ENCODE measurements around the gene GPC3. TPM values are rescaled to one million over a fixed set of nuclear protein-coding genes. Genes with fewer than 3 reads are reported as not detected.

The GPC3 gene
- total and polyA plus RNA-seq, 2 experiments from 2014 or later: 171 to 323 TPM

- no peak for DNase-seq (ENCODE audit: low read depth in 1 of 2, low spot score in 1 of 2)
- TF ChIP-seq CTCF (IDR thresholded peaks at IDR 0.05; ENCODE audit: low read depth, low read length): no peak
- peaks cover 5% of the 10 kb centered on the region for H3K4me1 ChIP-seq (ENCODE audit: low read depth)
- no peaks in the 10 kb centered on the region for H3K36me3 ChIP-seq
- H3K4me3 ChIP-seq: no peak overlapping the region
- no peaks in the 10 kb centered on the region for H3K9me3 ChIP-seq (ENCODE audit: low read depth)
- H3K27me3 ChIP-seq: no peaks in the 10 kb centered on the region
- no peak overlapping the region for H3K27ac ChIP-seq
Observed at GRCh38 chrX:133937022-133937421, 48.4 kb downstream of the GPC3 start.

- Histone ChIP-seq H3K9me3 (ENCODE audit: low read depth) (no peaks in the 10 kb centered on the region), H3K36me3 (no peaks in the 10 kb centered on the region), H3K4me1 (ENCODE audit: low read depth) (peaks cover 5% of the 10 kb centered on the region), H3K27ac (peak overlapping the region; percentile 65), H3K4me3 (no peak overlapping the region), H3K27me3 (no peaks in the 10 kb centered on the region)
- TF ChIP-seq CTCF (IDR thresholded peaks at IDR 0.05; ENCODE audit: low read depth, low read length): no peak
- no peak for DNase-seq (ENCODE audit: low read depth in 1 of 2, low spot score in 1 of 2)
Observed at GRCh38 chrX:133935076-133935475, 50.3 kb downstream of the GPC3 start.

GRCh38 chrX:133933316-133933715 is 52.1 kb downstream of the GPC3 start:
- no peaks in the 10 kb centered on the region for H3K36me3 ChIP-seq
- no peak overlapping the region for H3K27ac ChIP-seq
- no peaks in the 10 kb centered on the region for H3K27me3 ChIP-seq
- no peak for DNase-seq (ENCODE audit: low read depth in 1 of 2, low spot score in 1 of 2)
- H3K9me3 ChIP-seq (ENCODE audit: low read depth): no peaks in the 10 kb centered on the region
- no peak for TF ChIP-seq CTCF (IDR thresholded peaks at IDR 0.05; ENCODE audit: low read depth, low read length)
- H3K4me3 ChIP-seq: no peak overlapping the region
- peaks cover 5% of the 10 kb centered on the region for H3K4me1 ChIP-seq (ENCODE audit: low read depth)

GRCh38 chrX:133929836-133930464 is 55.4 kb downstream of the GPC3 start:
- DNase-seq (ENCODE audit: low read depth in 1 of 2, low spot score in 1 of 2): no peak
- H3K27me3 ChIP-seq: no peaks in the 10 kb centered on the region
- no peak for TF ChIP-seq CTCF (IDR thresholded peaks at IDR 0.05; ENCODE audit: low read depth, low read length)

GRCh38 chrX:133928365-133928764 is 57.0 kb downstream of the GPC3 start:
- H3K4me1 ChIP-seq (ENCODE audit: low read depth): peaks cover 6% of the 10 kb centered on the region
- no peaks in the 10 kb centered on the region for H3K36me3 ChIP-seq
- H3K9me3 ChIP-seq (ENCODE audit: low read depth): no peaks in the 10 kb centered on the region
- H3K4me3 ChIP-seq: no peak overlapping the region
- H3K27ac ChIP-seq: no peak overlapping the region
- no peaks in the 10 kb centered on the region for H3K27me3 ChIP-seq
- no peak for DNase-seq (ENCODE audit: low read depth in 1 of 2, low spot score in 1 of 2)
- no peak for TF ChIP-seq CTCF (IDR thresholded peaks at IDR 0.05; ENCODE audit: low read depth, low read length)

More at GRCh38 chrX:133929836-133930464, 55.4 kb downstream of the GPC3 start:
- no peak overlapping the region for H3K4me3 ChIP-seq
- no peaks in the 10 kb centered on the region for H3K9me3 ChIP-seq (ENCODE audit: low read depth)
- H3K4me1 ChIP-seq (ENCODE audit: low read depth): peaks cover under 1% of the 10 kb centered on the region
- H3K27ac ChIP-seq: no peak overlapping the region
- H3K36me3 ChIP-seq: no peaks in the 10 kb centered on the region
